ENCODE measurements around the gene TTC9B. TPM values are rescaled to one million over a fixed set of nuclear protein-coding genes. Genes with fewer than 3 reads are reported as not detected.

The TTC9B gene
- total and polyA plus RNA-seq, 4 donors = 0.14 TPM; not detected in 3

DNA sequence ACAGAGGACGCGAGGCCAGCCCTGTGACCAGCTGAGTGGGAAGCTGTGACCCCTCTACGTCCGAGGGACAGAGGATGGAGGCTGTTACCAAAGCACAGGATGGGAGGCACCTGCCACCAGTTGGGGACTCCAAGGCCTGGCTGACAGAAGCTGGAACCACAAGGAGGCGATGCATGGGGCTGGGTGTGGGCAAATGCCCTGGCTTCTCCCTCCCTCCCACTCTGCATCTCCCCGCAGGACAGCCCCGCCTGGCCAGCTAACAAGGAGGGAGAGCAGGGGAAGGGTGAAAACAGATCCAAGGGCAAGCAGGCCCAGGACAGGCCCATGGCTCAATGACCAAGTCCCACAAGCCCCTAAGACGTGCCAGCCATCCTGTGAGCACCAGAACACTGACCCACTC, 38.3 kb upstream of the TTC9B start:
- Histone ChIP-seq H3K4me3 (ENCODE audit: low read depth in 1 of 3, low read length in 3 of 3) (no peak overlapping the region), H3K27ac (ENCODE audit: low read depth in 1 of 2, low read length in 2 of 2) (peak overlapping the region; percentile 55 to 73), H3K27me3 (ENCODE audit: control insufficient read depth in 4 of 4, insufficient read depth in 4 of 4, low read length in 3 of 4) (no peaks in the 10 kb centered on the region), H3K4me1 (ENCODE audit: control insufficient read depth in 4 of 4, insufficient read depth in 4 of 4, low read length in 3 of 4) (peaks cover 8 to 56% (median 39%) of the 10 kb centered on the region in 4 donors), H3K9ac (ENCODE audit: low read depth in 1 of 2, low read length in 2 of 2) (peak overlapping the region in 1 of 2 donors; percentile 6), H3K36me3 (ENCODE audit: control insufficient read depth in 4 of 4, insufficient read depth in 3 of 4, low read depth in 1 of 4, low read length in 3 of 4) (peaks cover 0 to 28% (median 17%) of the 10 kb centered on the region in 4 donors), H3K9me3 (ENCODE audit: control insufficient read depth in 4 of 4, low read length in 3 of 4) (no peaks in the 10 kb centered on the region)
- WGBS = 92% methylated on average over 8 of the region's 8 CpGs
- TF ChIP-seq HNF4G (IDR thresholded peaks at IDR 0.05) (no peak), RAD21 (IDR thresholded peaks at IDR 0.05) (no peak), GABPA (IDR thresholded peaks at IDR 0.05 in 1 of 2, conservative IDR thresholded peaks at IDR 0.05 in 1 of 2) (no peak), HNF4A (conservative IDR thresholded peaks at IDR 0.05) (no peak), SP1 (IDR thresholded peaks at IDR 0.05) (no peak)
- TF ChIP-seq, protein P1, sequence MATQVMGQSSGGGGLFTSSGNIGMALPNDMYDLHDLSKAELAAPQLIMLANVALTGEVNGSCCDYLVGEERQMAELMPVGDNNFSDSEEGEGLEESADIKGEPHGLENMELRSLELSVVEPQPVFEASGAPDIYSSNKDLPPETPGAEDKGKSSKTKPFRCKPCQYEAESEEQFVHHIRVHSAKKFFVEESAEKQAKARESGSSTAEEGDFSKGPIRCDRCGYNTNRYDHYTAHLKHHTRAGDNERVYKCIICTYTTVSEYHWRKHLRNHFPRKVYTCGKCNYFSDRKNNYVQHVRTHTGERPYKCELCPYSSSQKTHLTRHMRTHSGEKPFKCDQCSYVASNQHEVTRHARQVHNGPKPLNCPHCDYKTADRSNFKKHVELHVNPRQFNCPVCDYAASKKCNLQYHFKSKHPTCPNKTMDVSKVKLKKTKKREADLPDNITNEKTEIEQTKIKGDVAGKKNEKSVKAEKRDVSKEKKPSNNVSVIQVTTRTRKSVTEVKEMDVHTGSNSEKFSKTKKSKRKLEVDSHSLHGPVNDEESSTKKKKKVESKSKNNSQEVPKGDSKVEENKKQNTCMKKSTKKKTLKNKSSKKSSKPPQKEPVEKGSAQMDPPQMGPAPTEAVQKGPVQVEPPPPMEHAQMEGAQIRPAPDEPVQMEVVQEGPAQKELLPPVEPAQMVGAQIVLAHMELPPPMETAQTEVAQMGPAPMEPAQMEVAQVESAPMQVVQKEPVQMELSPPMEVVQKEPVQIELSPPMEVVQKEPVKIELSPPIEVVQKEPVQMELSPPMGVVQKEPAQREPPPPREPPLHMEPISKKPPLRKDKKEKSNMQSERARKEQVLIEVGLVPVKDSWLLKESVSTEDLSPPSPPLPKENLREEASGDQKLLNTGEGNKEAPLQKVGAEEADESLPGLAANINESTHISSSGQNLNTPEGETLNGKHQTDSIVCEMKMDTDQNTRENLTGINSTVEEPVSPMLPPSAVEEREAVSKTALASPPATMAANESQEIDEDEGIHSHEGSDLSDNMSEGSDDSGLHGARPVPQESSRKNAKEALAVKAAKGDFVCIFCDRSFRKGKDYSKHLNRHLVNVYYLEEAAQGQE (IDR thresholded peaks at IDR 0.05) = no peak
- TF ChIP-seq, protein P2, sequence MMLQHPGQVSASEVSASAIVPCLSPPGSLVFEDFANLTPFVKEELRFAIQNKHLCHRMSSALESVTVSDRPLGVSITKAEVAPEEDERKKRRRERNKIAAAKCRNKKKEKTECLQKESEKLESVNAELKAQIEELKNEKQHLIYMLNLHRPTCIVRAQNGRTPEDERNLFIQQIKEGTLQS (IDR thresholded peaks at IDR 0.05) = no peak
- no peak for DNase-seq (ENCODE audit: low spot score)

DNA sequence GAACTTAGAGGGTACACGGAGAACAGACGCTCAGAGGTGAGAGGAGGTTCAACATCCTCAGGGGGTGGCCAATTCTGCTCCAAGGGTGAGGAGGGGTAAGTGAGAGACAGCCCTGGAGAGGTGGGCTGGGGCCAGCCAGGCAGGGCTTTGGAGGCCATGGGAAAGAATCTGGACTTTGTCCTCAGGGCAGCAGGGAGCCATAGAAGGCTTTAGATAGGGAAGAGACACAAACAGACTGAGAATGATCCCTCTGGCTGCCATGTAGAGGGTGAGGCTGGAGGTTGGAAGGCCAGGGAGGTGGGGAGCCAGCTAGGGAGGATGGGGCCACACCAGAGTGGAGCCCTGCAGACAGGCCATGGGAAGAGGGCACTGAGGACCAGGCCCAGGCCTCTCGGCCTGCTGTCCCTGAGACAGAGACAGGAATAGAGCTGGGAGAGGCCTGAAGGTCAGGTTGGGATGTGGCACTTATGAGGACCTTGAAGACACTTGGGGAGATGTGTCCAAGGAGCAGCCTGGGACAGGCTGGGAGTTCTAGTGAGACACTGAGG, 37.5 kb upstream of the TTC9B start:
- no peaks in the 10 kb centered on the region for H3K27me3 ChIP-seq (ENCODE audit: control insufficient read depth in 4 of 4, insufficient read depth in 4 of 4, low read length in 3 of 4)
- peak overlapping the region; percentile 4 to 55 for H3K27ac ChIP-seq (ENCODE audit: low read depth in 1 of 2, low read length in 2 of 2)
- DNase-seq (ENCODE audit: low spot score) = no peak
- H3K4me1 ChIP-seq (ENCODE audit: control insufficient read depth in 4 of 4, insufficient read depth in 4 of 4, low read length in 3 of 4) = peaks cover 8 to 58% (median 39%) of the 10 kb centered on the region in 4 donors
- TF ChIP-seq, protein P3, sequence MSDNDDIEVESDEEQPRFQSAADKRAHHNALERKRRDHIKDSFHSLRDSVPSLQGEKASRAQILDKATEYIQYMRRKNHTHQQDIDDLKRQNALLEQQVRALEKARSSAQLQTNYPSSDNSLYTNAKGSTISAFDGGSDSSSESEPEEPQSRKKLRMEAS (IDR thresholded peaks at IDR 0.05) = no peak
- peak; percentile 42 to 50 for TF ChIP-seq HNF4A (conservative IDR thresholded peaks at IDR 0.05)
- WGBS = 88% methylated on average over 3 of the region's 3 CpGs
- no peak overlapping the region for H3K4me3 ChIP-seq (ENCODE audit: low read depth in 1 of 3, low read length in 3 of 3)
- no peaks in the 10 kb centered on the region for H3K9me3 ChIP-seq (ENCODE audit: control insufficient read depth in 4 of 4, low read length in 3 of 4)
- peaks cover 0 to 28% (median 18%) of the 10 kb centered on the region in 4 donors for H3K36me3 ChIP-seq (ENCODE audit: control insufficient read depth in 4 of 4, insufficient read depth in 3 of 4, low read depth in 1 of 4, low read length in 3 of 4)
- no peak overlapping the region for H3K9ac ChIP-seq (ENCODE audit: low read depth in 1 of 2, low read length in 2 of 2)

DNA sequence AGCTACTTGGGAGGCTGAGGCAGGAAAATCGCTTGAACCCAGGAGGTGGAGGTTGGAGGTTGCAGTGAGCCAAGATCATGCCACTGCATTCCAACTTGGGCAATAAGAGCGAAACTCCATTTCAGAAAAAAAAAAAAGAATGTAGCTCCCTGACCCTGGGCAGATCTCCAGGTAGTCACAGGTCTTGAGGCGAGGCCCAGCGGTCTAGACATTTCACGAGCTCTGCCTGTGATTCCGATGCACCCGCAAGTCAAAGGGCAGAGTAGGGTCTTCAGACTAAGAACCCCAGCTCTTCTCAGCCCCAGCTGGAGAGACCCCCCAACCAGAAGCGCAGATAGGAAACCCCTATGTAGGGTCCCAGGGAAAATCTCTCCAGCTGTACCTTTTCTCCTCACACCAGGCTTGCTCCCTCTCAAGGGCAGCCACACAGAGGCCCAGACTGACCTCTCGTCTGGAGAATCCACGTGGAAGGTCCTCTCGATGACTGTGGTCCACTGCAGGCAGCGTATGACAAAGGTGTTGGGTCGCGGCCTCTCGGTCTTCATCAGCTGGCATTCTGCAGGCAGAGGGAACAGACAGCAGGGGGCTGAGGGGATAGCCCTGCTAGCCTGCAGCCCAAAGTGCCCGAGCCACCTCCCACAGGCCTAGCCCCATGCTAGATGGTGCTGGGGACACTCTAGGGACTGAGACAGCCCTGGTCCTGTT, 36.7 kb upstream of the TTC9B start:
- 80% methylated on average over 16 of the region's 16 CpGs for WGBS
- Histone ChIP-seq H3K9ac (ENCODE audit: low read depth in 1 of 2, low read length in 2 of 2) (no peak overlapping the region), H3K4me3 (ENCODE audit: low read depth in 1 of 3, low read length in 3 of 3) (no peak overlapping the region), H3K4me1 (ENCODE audit: control insufficient read depth in 4 of 4, insufficient read depth in 4 of 4, low read length in 3 of 4) (peaks cover 8 to 63% (median 41%) of the 10 kb centered on the region in 4 donors), H3K36me3 (ENCODE audit: control insufficient read depth in 4 of 4, insufficient read depth in 3 of 4, low read depth in 1 of 4, low read length in 3 of 4) (peaks cover 0 to 28% (median 19%) of the 10 kb centered on the region in 4 donors), H3K27me3 (ENCODE audit: control insufficient read depth in 4 of 4, insufficient read depth in 4 of 4, low read length in 3 of 4) (no peaks in the 10 kb centered on the region), H3K9me3 (ENCODE audit: control insufficient read depth in 4 of 4, low read length in 3 of 4) (no peaks in the 10 kb centered on the region), H3K27ac (ENCODE audit: low read depth in 1 of 2, low read length in 2 of 2) (no peak overlapping the region)
- no peak for DNase-seq (ENCODE audit: low spot score)
- no peak for TF ChIP-seq GABPA (IDR thresholded peaks at IDR 0.05 in 1 of 2, conservative IDR thresholded peaks at IDR 0.05 in 1 of 2)
- TF ChIP-seq HNF4A (conservative IDR thresholded peaks at IDR 0.05) = peak in 1 of 2 donors; percentile 30
- TF ChIP-seq RXRA (IDR thresholded peaks at IDR 0.05) = peak in 1 of 2 donors; percentile 34

Data from liver (tissue), 9 donors.